ENCODE measurements around the gene TP53RK. TPM values are rescaled to one million over a fixed set of nuclear protein-coding genes. Genes with fewer than 3 reads are reported as not detected.

Gene TP53RK
- total RNA-seq, 1 donor from 2014 or later, result 11.9 TPM

GRCh38 chr20:46674253-46675083, 14.8 kb downstream of the TP53RK start:
- intact Hi-C loops (cut with DNase I), result no loop called here
- H3K4me3 ChIP-seq, result no peak overlapping the region
- H3K4me1 ChIP-seq, result no peaks in the 10 kb centered on the region
- DNase-seq (no peak), ATAC-seq (no peak)
- no peak for TF ChIP-seq CTCF (IDR thresholded peaks at IDR 0.05)
- peaks cover 15% of the 10 kb centered on the region for H3K9me3 ChIP-seq
- no peak overlapping the region for H3K27ac ChIP-seq
- no peaks in the 10 kb centered on the region for H3K36me3 ChIP-seq
- no peaks in the 10 kb centered on the region for H3K27me3 ChIP-seq (ENCODE audit: low read depth)

GRCh38 chr20:46673394-46674252, 15.6 kb downstream of the TP53RK start:
- H3K4me3 ChIP-seq, result no peak overlapping the region
- ATAC-seq (no peak), DNase-seq (no peak)
- H3K27ac ChIP-seq, result no peak overlapping the region
- H3K9me3 ChIP-seq, result peaks cover 15% of the 10 kb centered on the region
- intact Hi-C loops (cut with DNase I), result no loop called here
- no peak for TF ChIP-seq CTCF (IDR thresholded peaks at IDR 0.05)
- H3K27me3 ChIP-seq (ENCODE audit: low read depth), result no peaks in the 10 kb centered on the region
- H3K4me1 ChIP-seq, result no peaks in the 10 kb centered on the region
- no peaks in the 10 kb centered on the region for H3K36me3 ChIP-seq

- Histone ChIP-seq H3K9me3 (peaks cover 15% of the 10 kb centered on the region), H3K27ac (no peak overlapping the region), H3K27me3 (ENCODE audit: low read depth) (no peaks in the 10 kb centered on the region), H3K36me3 (no peaks in the 10 kb centered on the region), H3K4me1 (no peaks in the 10 kb centered on the region), H3K4me3 (no peak overlapping the region)
- no peak for DNase-seq
- no peak for ATAC-seq
- intact Hi-C loops (cut with DNase I), result no loop called here
- TF ChIP-seq CTCF (IDR thresholded peaks at IDR 0.05), result no peak
Observed at GRCh38 chr20:46672543-46673148, 16.6 kb downstream of the TP53RK start.

- no peak for ATAC-seq
- TF ChIP-seq CTCF (IDR thresholded peaks at IDR 0.05), result no peak
- no peaks in the 10 kb centered on the region for H3K27me3 ChIP-seq (ENCODE audit: low read depth)
Observed at GRCh38 chr20:46671866-46672542, 17.2 kb downstream of the TP53RK start.

More at GRCh38 chr20:46671866-46672542, 17.2 kb downstream of the TP53RK start:
- no peaks in the 10 kb centered on the region for H3K4me1 ChIP-seq
- no peaks in the 10 kb centered on the region for H3K36me3 ChIP-seq
- no peak overlapping the region for H3K27ac ChIP-seq
- H3K9me3 ChIP-seq, result peaks cover 15% of the 10 kb centered on the region
- DNase-seq, result no peak
- no peak overlapping the region for H3K4me3 ChIP-seq
- intact Hi-C loops (cut with DNase I), result no loop called here

Data from lower lobe of right lung (tissue), 2 donors.